PFSK-1 (cell line): ENCODE results near the gene MAPK14.

Source experiments
- FOXP2 ChIP-seq: optimal IDR thresholded peaks from 2 replicates; pipeline ENCODE3; 2011; ENCODE audit warnings: borderline replicate concordance, control low read depth, inconsistent platforms; ENCODE audit not compliant: insufficient read depth; ENCODE audit errors: extremely low read length, extremely low read depth
- POLR2AphosphoS5 ChIP-seq: IDR thresholded peaks from 2 replicates; pipeline ENCODE4 v1.6.1; 2012; ENCODE audit warnings: low read depth, mild to moderate bottlenecking, control low read depth, low read length, moderate library complexity
- REST ChIP-seq, 2 experiments: IDR thresholded peaks; 2 replicates each; pipeline versions ENCODE4 v1.6.1 to v1.8.0; 2011 to 2012; ENCODE audit warnings: low read depth in 2 of 2, low read length in 2 of 2, control low read depth in 1 of 2, inconsistent platforms in 1 of 2, mild to moderate bottlenecking in 1 of 2, moderate library complexity in 1 of 2; ENCODE audit not compliant: insufficient read depth in 1 of 2
- SIN3A ChIP-seq: IDR thresholded peaks from 2 replicates; pipeline ENCODE4 v1.6.1; 2012; ENCODE audit warnings: mild to moderate bottlenecking, low read length, moderate library complexity, borderline replicate concordance; ENCODE audit not compliant: insufficient read depth
- TAF1 ChIP-seq: IDR thresholded peaks from 2 replicates; pipeline ENCODE4 v1.6.1; 2012; ENCODE audit warnings: low read length, control low read depth, borderline replicate concordance; ENCODE audit not compliant: insufficient read depth

GRCh38 chr6:36113049-36113448 is 85.4 kb downstream of the MAPK14 start:
- TF ChIP-seq REST (IDR thresholded peaks at IDR 0.05; ENCODE audit: insufficient read depth in 1 of 2, low read depth in 2 of 2, low read length in 2 of 2) (no peak), SIN3A (no peak), POLR2AphosphoS5 (no peak), TAF1 (no peak), FOXP2 (no peak)
